ENCODE data around the gene SS18L1. TPM values are rescaled to one million over a fixed set of nuclear protein-coding genes. Genes with fewer than 3 reads are reported as not detected.

SS18L1 gene
- total RNA-seq, 2 donors from 2014 or later, result 10.1 to 17.7 TPM

- H3K4me1 ChIP-seq, result peaks cover 1% of the 10 kb centered on the region
- no peak overlapping the region for H3K9ac ChIP-seq (ENCODE audit: low read depth in 2 of 2, low read length in 2 of 2)
- TF ChIP-seq CTCF (IDR thresholded peaks at IDR 0.05), result no peak
- no peaks in the 10 kb centered on the region for H3K27me3 ChIP-seq
- peaks cover 36% of the 10 kb centered on the region for H3K36me3 ChIP-seq
- no peak overlapping the region for H3K4me3 ChIP-seq
- intact Hi-C loops (cut with DNase I), result no loop called here
- H3K27ac ChIP-seq, result no peak overlapping the region
- no peaks in the 10 kb centered on the region for H3K9me3 ChIP-seq
- no peak for DNase-seq
Measured at GRCh38 chr20:62128502-62128901, 15.1 kb upstream of the SS18L1 start.

GRCh38 chr20:62129731-62130531 is 13.6 kb upstream of the SS18L1 start:
- no peak overlapping the region for H3K4me3 ChIP-seq
- TF ChIP-seq CTCF (IDR thresholded peaks at IDR 0.05), result no peak
- no peaks in the 10 kb centered on the region for H3K27me3 ChIP-seq
- no peak overlapping the region for H3K9ac ChIP-seq (ENCODE audit: low read depth in 2 of 2, low read length in 2 of 2)
- peaks cover 36% of the 10 kb centered on the region for H3K36me3 ChIP-seq
- intact Hi-C loops (cut with DNase I), result no loop called here
- no peaks in the 10 kb centered on the region for H3K9me3 ChIP-seq
- H3K4me1 ChIP-seq, result no peaks in the 10 kb centered on the region
- no peak for DNase-seq
- no peak overlapping the region for H3K27ac ChIP-seq

- Histone ChIP-seq H3K4me1 (no peaks in the 10 kb centered on the region), H3K9me3 (no peaks in the 10 kb centered on the region), H3K9ac (ENCODE audit: low read depth in 2 of 2, low read length in 2 of 2) (no peak overlapping the region), H3K4me3 (no peak overlapping the region), H3K36me3 (peaks cover 22% of the 10 kb centered on the region), H3K27me3 (no peaks in the 10 kb centered on the region), H3K27ac (no peak overlapping the region)
- DNase-seq, result no peak
- no peak for TF ChIP-seq CTCF (IDR thresholded peaks at IDR 0.05)
- intact Hi-C loops (cut with DNase I), result no loop called here
Measured at GRCh38 chr20:62131560-62132320, 11.8 kb upstream of the SS18L1 start.

GRCh38 chr20:62132421-62132820 is 11.1 kb upstream of the SS18L1 start:
- no peaks in the 10 kb centered on the region for H3K9me3 ChIP-seq
- no peak overlapping the region for H3K4me3 ChIP-seq
- H3K4me1 ChIP-seq, result no peaks in the 10 kb centered on the region
- DNase-seq, result no peak
- intact Hi-C loops (cut with DNase I), result no loop called here
- H3K9ac ChIP-seq (ENCODE audit: low read depth in 2 of 2, low read length in 2 of 2), result no peak overlapping the region
- H3K27ac ChIP-seq, result no peak overlapping the region
- no peak for TF ChIP-seq CTCF (IDR thresholded peaks at IDR 0.05)
- peaks cover 25% of the 10 kb centered on the region for H3K36me3 ChIP-seq
- H3K27me3 ChIP-seq, result no peaks in the 10 kb centered on the region

- no peak overlapping the region for H3K9ac ChIP-seq (ENCODE audit: low read depth in 2 of 2, low read length in 2 of 2)
- H3K4me3 ChIP-seq, result no peak overlapping the region
Measured at GRCh38 chr20:62133051-62133845, 10.3 kb upstream of the SS18L1 start.

More at GRCh38 chr20:62133051-62133845, 10.3 kb upstream of the SS18L1 start:
- H3K27me3 ChIP-seq, result no peaks in the 10 kb centered on the region
- peaks cover 17% of the 10 kb centered on the region for H3K36me3 ChIP-seq
- no peak for DNase-seq
- no peak overlapping the region for H3K27ac ChIP-seq
- intact Hi-C loops (cut with DNase I), result no loop called here
- H3K4me1 ChIP-seq, result no peaks in the 10 kb centered on the region
- no peaks in the 10 kb centered on the region for H3K9me3 ChIP-seq
- no peak for TF ChIP-seq CTCF (IDR thresholded peaks at IDR 0.05)

Data from colonic mucosa (tissue), 4 donors.